UCSD-AML1 (cell line): ENCODE measurements around the gene ARHGEF3.

ENCODE experiments used
- DNase-seq: peaks from one replicate; lab custom pipeline; 2025; ENCODE audit not compliant: unreplicated experiment; lab: John Stamatoyannopoulos, UW

Gene ARHGEF3

DNA sequence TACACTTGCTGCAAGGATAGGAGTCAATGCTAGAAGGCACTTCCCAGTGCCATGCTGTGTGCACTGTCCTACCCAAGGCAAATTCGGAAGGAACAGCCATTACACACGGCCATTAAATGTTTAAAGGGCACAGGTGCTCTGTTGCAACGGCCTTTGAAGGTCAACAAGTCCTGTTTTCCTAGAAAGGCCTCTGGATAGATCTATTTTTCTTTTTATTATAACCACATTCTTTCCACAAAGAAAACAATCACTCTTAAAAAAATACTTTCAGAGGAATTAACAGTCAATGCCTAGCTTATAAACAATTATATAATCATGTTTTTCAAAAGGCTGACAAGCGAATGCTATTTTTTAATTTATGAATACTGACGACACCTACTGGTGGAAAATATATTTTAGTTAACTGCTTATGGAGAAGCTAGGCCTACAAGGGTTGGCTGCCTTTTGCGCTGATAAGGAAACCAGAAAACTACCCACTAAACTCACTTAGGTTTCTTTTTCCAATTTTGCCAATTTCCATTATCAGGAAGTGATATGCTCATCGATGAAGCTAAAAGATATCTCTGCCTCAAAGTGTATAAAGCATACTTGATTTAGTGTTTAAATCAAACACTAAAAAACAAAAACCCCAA lies 2.4 kb downstream of the ARHGEF3 start:
- DNase-seq, result peak; percentile 32

DNA sequence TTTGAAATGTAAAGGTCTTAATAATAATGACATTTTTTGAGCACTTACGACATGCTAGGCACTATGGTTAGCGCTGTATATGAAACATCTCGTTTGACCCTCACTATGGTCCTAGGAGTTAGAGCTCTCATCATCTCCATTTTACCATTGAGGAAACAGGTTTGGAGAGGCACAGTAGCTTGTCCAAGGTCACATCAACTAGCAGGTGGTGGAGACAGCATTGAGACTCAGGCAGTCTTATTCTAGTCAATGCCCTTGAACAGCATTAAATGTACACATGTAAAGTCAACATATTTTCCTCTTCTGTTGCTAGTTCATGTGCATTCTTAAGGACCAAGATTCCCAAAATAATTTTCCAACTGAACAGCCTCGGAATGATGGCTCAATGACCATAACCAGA lies 4.8 kb downstream of the ARHGEF3 start:
- DNase-seq, result no peak

DNA sequence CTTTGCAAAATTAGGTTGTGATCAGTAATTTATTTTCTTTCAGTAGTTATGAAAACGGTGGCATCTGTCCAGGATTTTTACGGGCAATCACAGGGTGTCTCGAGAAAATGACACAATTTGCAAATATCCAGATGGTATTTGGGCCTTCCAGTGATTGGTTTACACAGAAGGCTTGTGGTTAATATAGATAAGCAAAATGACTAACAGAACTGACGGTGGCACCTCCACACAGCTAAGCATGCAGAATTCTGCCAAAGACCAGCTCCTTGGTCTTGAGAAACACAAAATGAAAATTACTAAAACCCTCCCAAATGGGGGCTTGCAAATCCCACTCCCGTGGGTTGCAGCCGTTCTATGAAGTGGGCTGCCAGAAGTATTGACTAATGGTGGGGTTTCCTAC lies 5.5 kb downstream of the ARHGEF3 start:
- DNase-seq, result no peak

DNA sequence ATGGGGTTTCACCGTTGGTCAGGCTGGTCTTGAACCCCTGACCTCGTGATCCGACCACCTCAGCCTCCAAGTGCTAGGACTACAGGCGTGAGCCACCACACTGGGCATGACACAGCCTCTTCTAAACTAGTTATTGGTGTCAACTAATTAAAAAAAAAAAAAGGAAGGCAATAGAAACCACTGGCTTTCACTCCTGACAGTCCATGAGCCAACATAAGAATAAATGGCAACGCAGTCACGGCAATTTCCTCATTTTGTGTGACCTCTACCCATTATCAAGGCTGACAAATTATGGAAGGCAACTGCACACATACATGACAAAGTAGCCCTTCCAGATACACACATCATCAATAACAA lies 5.9 kb downstream of the ARHGEF3 start:
- DNase-seq, result no peak

DNA sequence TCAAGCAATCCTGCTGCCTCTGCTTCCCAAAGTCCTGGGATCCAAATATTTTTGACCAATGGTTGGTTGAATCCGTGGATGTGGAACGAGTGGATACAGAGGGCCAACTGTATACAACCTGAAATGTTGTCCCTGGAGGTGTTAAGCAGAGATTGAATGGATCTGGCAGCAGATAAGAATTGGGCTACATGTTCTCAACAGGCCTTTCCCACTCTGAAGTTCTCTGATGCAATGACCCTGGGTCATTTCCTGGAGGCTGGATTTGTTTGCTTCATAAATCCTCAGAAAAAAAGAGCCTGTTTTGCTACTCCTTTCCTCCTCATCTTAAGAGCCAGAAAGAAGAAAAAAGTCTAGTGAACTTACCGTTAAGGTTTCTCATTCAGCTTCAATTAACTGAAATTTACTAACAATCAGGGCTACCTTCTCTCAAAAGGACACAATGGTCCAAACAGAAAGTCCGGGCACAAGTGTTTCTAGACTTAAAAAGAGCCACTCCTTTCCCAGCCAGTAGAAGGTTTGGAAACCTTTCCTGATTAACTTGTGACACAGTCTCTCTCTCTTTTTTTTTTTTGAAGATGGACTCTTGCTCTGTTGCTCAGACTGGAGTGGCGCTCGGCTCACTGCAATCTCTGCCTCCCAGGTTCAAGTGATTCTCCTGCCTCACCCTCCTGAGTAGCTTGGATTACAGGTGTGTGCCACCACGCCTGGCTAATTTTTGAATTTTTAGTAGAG lies 6.5 kb downstream of the ARHGEF3 start:
- no peak for DNase-seq

DNA sequence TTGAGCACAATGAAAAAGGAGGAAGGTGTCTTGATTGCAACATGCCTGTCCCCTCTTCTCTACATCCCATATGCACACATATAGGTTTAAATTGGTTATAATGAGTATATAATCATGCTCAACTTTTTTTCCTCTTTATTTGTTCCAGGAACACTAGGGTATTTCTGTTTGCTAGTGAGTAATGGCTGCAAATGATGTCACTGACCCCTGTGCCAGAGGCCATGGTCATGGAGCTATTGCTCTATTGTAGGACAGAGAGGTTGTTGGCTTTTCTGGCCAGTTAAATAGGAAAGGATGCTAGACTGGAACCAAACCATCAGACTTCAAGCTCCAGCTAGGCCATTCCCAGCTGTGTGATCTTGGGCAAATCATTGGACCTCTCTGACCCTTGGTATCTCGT lies 9.6 kb downstream of the ARHGEF3 start:
- DNase-seq, result no peak

DNA sequence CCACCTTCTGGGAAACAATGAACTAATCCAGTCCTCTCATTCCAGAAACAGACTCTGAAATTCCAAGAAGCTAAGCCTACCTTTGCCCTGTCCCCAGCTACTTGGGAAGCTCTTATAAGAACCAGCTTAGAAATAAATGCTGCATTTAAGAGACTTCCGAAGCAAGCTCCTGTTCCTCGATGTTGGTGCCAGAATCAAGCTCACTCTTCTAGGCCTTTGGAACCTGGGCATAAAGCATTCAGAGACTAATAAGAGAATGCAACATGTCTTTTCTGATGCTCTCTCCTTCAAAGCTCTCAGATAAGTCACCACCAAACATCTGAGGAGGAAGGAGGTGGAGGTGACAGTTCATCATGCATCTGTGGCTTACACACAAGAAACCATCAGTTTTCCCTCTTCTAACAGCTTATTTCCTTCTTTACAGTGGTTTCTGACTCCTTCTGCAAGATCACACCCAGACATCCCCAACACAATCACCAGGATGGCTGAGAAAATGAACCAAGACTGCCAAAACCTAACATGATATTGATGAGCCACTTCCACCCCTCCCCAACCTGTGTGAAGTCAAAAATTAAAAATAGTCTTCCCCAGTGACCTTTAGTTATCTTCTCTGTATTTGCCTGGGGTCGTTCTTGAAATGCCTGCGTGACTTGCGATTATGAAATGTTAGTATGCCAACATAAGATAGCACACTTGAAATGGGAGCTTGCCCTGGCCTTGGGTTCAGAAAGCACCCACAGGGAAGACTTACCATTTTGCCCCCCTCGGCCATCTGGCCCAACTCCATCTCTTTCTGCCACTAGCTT lies 11.5 kb downstream of the ARHGEF3 start:
- no peak for DNase-seq

DNA sequence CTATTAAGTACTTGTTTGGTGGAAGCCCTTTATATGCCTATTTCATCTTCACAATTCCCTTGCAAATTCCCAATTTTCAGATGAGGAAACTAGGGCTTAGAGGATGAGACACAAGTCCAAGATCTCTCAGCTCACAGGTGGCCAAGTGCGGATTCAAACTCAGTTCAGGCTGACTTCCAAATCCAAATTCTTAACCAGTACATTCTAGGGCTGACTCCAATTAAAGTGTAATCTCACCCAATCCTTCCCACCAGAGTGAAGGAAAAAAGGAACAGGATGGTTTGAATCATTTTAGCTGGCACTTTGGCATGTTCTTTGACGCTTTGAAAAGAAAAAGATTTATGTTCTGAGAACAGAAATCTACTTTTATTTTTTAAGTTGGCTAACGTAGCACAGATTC lies 12.7 kb downstream of the ARHGEF3 start:
- no peak for DNase-seq

DNA sequence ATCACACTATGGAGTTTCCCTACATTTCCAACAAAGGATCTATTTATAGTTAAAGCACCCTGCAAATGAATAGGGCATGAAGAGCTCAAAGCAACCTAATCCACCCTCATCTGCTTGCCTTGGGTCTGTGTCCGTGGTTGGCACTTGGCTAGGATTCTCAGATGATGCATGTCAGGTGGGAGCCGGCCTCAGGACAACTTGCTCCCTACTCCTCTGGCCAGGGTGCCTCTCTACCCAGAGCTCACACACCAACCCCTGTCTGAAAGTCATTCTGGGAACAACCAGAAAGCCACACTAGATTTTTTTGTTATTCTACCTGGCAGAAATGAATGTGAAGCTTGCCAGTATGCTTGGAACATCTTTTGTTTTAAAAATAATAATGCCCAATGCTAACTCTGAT lies 13.2 kb downstream of the ARHGEF3 start:
- no peak for DNase-seq

DNA sequence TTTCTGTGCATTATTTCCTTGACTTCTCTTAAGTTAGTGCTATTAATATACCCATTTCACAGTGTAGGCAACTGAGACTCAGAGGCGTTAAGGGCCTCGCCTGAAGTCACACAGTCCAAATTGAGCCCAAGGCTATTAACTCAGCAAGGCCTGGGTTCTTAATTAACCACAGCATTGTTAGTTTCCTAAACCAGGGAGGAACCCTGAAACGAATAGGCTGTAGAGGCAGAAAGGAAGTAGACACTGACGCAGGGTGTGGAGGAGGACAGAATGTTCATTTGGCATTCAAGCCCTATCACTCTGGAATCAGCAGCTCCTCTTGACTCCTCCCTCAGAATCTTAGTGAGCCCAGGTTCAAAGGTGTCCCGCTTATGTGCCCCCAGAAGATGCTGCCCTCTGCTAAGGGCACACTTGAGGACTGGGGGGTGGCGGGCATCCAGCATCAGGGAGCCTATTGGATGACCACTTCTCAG lies 13.9 kb downstream of the ARHGEF3 start:
- DNase-seq, result peak; percentile 30

DNA sequence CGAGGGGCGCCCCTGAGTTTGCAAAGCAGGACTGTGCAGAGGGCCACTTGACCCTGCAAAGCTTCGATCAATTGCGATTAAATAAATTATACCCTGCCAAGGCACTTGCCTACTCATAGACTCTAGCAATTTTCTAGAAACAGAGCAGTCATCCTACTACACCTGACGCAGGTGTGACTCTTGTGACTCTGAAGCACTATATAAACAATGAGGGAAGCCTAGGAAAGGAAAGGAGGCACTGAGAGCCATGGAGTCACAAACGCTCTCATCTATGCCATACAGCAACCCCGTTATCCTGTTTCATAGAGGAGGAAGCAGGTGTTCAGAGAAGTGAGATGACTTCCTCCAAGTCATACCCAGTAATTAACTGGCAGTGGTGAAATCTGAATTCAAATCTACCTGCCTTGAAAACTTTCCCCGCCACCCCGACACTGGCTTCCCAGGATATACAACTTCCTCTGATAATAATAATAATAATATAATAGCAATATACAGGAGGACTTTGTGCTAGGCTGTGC lies 14.4 kb downstream of the ARHGEF3 start:
- no peak for DNase-seq

DNA sequence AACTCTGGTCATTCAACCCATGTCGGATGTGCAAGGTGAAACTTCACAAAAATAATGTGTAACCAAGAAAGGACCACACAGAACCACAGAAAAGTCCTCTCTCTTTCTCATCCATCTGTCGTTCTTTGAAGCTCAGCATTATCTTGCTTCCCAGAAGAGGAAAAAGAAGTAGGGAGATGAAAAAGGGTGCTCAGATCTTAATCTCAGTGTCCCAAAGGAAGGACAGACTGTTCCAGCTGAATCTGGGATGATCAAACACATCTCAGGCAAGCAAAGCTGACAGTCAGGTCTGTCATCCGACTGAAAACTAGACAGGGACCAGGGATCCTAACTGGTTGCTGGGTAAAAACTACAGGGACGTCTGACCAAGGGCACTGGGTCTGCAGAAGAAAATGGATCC lies 16.2 kb downstream of the ARHGEF3 start:
- no peak for DNase-seq

DNA sequence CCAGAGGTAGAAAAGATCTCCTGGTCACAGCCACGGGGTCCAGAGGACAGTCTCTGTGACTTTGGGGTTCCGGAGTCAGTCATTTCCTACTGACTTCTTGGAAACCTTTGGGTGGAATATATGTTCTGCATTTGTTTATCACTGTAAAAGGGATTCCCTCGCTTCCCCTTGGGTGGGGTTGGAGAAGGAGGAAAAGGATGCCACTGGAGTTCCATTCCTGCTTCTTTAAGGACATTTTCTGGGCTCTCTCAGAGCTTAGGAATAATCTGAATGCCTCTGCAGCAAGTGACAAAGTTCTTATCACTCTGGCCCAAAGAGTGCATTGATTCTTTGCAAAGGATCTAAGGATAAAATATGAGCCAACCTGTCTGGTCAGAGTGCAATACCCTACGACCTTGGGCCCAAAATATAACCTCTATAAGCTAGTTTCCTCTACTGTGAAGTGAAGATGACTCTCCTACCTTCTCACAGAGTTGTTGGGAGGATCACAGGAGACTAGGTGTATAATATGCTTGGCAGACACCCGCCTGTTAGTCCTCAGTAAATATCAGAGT lies 17.2 kb downstream of the ARHGEF3 start:
- no peak for DNase-seq

DNA sequence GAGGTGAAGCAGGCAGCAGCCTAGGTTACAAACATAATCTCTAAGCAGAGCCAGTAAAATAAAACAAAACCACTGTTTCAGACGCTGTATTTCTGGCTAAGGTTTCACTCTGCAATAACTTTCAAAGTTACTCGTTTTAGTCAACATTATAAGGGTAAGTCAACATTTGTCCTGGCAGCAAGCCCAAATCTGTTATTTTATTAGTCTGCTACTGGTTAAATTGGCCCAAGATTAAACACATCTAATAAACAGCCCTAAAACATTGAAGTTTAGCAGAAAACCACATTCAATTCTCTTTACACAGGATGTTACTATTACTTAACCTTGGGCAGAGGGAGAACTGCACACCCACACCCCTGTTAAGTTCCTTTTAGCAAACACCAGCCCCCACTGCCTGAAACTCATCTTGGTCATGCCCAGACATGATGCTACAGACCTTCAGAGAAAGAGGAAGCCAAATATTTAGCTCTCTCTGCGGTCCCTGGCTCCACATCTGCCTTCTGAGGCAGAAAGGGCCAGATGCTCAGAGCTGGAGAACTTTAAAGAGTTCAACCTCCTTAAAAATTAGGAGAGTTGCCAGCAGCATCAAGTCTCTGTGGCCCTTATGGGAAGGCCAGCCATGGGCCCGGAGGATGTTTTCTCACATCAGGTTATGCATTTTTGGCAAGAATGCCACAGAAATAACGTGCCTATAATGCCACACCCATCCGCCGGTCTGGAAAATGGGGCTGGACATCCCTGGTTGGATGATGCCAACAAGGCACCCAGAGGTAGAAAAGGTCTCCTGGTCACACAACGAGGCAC lies 17.9 kb downstream of the ARHGEF3 start:
- DNase-seq, result peak; percentile 75

DNA sequence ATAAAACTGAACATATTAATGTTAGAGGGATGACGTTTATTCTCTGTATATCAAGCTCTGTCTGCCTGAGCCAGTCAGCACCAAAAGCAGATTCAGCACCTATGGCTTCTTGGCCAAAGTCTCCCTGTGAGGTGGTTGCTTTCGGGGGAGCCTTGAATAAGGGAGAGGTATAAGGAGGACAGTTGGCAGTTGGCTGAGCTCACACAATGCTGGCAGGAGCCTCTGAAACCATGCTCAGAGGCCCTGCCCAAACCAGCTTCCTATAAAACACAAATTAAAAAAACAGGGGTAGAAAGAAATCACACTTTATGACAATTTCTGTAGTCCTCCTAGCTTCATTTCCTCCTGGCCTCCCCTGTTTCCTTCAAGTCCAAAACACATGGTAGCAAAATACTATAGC lies 18.8 kb downstream of the ARHGEF3 start:
- DNase-seq, result no peak

DNA sequence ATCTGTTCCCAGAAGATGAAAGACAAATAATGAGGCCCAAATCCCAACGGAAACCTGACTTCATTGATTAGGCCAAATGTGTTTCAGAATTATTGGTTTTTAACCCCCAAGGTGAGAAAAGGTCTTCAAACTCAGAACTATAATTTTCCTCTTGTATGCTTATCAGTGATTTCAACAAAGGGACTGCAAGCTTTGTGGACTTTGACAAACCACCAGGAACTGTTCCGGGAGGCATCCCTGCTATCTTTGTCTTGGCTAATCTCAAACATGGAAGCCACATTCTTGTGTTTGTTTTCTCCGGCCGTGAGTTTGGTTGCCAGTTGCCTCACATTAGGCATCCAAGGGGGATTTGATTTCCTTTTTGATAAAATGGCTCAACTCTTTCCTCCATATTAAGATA lies 19.5 kb downstream of the ARHGEF3 start:
- DNase-seq, result no peak

DNA sequence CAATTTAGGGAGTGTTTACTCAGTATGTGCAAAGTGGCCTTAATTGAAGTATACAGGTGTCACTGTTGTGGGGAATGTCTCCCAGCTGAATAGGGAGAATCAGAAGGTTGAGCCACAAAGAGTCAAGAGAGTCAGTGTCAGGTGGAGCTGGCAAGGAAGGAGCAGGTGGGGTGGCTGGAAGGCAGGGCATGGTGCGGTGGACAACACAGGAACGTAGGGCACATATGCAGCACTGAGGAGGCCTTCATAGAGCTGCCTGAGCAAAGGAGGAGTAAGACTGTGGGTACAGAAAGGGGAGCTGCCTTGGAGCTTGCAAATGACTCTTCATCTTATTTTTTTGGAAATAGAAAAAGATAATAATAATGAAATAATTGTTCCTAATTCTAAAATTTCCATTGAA lies 20.0 kb downstream of the ARHGEF3 start:
- no peak for DNase-seq

DNA sequence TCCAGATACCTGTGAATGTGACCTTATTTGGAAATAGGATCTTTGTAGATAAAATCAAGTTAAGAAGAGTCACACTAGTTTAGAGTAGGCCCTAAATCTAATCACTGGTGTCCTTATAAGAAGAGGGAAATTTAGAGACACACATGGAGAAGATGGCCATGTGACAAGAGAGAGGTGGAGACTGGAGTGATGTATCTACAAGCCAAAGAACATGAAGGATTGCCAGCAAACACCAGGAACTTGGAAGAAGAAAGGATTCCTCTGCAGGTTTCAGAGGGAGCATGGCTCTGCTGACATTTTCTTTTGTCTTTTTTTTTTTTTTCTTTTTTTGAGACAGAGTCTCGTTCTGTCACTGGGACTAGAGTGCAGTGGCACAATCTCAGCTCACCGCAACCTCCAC lies 20.8 kb downstream of the ARHGEF3 start:
- DNase-seq, result no peak

DNA sequence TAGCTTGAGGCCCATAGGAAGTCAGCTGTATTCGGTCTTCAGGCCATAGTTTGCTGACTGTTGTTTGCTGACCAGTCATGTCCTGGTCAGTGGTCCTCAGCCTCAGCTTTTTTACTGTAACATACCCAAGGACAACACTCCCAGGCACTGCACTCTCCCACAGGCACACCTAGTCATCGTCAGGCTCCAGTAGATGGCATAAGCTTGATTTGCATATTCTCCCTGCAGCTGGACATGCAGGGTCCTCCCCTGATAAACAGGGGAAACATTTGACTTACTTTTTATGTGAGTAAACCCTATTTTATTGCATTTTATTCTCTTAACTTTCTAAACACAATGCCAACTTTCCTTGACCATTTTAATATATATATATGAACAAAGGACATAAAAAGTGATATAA lies 22.9 kb downstream of the ARHGEF3 start:
- DNase-seq, result no peak

DNA sequence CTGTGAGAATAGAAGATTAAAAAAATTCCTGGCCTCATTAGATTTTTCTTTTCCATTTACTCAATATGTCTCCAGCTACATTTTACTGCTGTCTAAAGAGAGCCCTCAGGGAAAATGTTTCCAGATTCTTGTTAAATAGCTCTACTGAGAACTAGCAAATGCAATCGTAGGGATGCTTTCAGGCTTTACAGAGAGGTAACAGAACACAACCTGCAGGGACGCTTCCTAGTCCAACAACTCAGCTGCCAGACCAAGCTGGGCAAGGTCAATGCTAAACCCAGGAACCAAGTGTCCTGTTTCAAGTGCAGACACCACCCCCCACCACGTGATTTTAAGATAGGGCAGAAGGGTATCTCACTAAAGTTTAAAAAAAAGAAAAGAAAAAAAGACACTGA lies 25.2 kb downstream of the ARHGEF3 start:
- no peak for DNase-seq
